NCI-H2227 treated with DMSO at 0.1 percent for 48 hours (cell line): Measurements from ENCODE around the gene PBX1.
A peak's percentile ranks its signal among the peaks of the same experiment; 100 is the strongest.
"Not testable (repeated sequence)": the region's sequence is repeated elsewhere in the genome, so short reads cannot be mapped to it uniquely, and the experiment has no call there.

ENCODE experiments used
- DNase-seq: peaks from one replicate; lab custom pipeline; 2025; lab: John Stamatoyannopoulos, UW

Gene PBX1

GRCh38 chr1:164558461-164559341 lies at the start of gene PBX1:
Gene PBX1 (plus strand): TSS chr1:164559184.
- peak; percentile 97 for DNase-seq

DNA sequence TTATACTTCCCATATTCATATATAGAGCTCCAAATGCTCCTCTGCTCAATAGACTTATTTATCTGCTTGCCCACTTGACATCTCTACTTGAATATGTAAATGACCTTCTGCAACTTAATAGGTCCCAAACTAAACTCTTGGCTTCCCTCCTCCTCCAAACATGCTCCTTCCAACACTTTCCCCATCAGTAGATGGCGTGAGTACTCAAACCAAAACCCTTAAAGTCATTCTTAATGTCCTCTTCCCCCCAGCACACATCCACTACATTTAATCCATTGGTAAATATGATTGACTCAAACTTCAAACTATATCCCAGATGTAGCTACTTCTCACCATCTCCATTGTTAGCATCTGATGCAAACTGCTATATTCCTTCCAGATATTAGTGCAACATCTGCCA lies 48.5 kb upstream of the PBX1 start:
- DNase-seq: no peak

DNA sequence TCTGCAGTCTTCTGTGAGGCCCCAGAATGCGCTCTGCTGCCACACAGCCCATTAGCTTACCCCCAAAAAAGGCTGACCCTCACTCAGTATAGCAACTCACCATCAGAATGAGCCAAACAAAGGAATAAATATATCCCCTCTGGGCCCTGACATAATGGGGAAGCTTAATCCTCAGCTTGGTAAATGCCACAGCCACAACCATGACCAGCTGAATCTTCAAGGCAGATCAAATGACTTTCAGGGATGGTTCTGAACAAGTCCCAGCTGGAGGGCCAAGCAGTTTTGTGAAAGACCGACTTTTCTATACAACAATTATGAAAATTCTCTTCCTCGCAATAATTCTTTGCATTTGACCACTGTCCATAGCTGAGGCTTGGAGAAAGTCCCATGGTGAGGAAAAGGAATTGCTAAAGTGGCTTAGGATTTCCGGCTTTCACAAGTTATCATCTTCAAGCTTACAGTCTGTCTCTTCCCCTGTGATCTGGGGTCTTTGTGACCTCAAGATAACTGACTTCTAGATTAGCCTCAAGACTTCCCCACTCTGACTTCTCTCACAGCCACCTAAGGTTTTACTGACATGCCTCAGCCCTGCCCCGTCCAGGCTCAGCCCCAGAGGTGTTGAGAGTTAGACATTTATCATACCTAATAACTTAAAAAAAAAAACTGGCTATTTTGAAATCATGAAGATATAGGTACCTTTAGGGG lies 47.8 kb upstream of the PBX1 start:
- no peak for DNase-seq

GRCh38 chr1:164515231-164515630 lies 43.8 kb upstream of the PBX1 start:
- no peak for DNase-seq

DNA sequence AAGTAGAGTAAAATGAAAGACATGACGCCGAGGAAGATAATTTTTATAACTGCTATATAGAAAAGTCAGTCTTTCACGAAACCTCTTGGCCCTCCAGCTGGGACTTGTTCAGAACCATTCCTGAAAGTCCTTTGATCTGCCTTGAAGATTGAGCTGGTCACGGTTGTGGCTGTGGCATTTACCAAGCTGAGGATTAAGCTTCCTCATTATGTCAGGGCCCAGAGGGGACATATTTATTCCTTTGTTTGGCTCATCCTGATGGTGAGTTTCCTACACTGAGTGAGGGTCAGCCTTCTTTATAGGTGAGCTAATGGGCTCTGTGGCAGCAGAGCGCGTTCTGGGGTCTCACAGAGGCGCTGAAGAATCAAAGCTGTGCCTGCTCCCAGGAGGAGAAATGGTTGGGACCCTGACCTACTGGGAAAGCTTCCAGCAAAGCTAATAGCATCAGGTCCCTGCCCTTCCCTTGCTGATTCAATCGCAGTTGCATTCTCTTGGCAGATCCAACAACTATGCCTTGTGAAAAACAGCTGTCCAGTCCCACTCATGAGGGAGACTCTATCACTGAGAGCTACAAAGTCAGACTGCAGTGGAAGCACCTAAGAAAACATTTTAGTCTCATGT lies 43.2 kb upstream of the PBX1 start:
- DNase-seq: no peak

DNA sequence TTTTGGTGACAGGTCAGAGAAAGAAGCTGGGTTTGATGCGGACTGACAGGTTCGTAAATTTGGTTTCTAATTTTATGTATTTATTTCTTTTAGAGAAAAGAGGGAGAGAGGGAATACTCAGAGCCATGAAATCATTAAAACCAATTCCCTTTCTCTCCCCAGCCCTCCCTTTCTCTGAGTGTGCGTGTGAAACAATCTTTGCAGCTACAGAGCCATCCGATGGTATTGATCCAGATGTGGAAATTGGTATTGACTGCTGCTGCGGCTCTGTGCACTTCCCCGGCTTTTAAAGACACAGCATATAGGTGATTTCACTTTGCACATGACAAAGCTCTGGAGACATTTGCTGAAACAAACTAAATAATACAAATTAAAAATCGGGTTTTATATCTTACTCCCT lies 42.4 kb upstream of the PBX1 start:
- DNase-seq: no peak

DNA sequence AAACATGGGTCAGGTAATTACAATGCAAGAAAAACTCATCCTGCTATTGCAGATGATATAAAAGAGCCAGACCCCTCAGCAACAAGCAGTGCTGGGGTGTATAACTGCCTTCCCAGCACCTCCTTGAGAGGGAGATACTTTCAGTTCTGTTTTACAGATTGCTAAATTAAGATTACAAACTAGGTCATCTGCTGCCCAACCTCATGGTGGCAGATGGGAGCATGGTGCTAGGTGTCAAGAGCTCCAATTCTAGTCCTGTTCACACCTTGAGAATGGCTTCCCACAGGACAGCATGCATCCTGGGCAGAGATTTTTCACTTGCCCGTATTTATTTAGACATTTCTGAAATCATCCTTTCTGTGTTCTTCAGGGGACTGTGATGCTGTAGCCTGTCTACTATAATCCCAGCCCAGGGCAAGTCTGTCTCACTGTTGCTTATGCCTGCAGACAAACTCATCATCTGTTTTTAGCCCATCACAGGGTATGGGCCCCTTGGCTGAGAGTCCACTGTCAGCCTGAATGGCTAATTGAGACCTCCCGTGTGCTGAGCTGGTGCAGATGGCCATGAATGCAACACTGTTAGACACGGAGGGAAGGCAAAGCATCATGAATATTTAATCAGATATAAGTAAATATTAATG lies 40.2 kb upstream of the PBX1 start:
- no peak for DNase-seq

GRCh38 chr1:164519426-164519825 lies 39.6 kb upstream of the PBX1 start:
- no peak for DNase-seq

DNA sequence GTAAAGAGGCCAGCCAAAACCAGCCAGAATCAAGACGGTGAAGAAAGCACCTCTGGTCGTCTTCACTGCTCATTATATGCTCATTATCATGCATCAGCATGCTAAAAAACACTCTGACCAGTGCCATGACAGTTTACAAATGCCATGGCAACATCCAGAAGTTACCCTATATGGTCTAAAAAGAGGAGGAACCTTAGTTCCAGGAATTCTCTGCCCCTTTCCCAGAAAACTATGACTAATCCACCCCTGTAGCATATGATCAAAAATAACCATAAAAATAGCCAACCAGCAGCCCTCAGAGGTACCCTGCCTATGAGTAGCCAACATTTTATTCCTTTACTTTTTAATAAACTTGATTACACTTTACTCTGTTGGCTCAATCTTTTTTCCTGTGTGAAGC lies 34.2 kb upstream of the PBX1 start:
- no peak for DNase-seq

GRCh38 chr1:164534863-164535610 lies 23.9 kb upstream of the PBX1 start:
- no peak for DNase-seq

GRCh38 chr1:164552463-164552988 lies 6.5 kb upstream of the PBX1 start:
- not testable (repeated sequence) for DNase-seq

GRCh38 chr1:164557270-164557669 lies 1.7 kb upstream of the PBX1 start:
- DNase-seq: no peak

DNA sequence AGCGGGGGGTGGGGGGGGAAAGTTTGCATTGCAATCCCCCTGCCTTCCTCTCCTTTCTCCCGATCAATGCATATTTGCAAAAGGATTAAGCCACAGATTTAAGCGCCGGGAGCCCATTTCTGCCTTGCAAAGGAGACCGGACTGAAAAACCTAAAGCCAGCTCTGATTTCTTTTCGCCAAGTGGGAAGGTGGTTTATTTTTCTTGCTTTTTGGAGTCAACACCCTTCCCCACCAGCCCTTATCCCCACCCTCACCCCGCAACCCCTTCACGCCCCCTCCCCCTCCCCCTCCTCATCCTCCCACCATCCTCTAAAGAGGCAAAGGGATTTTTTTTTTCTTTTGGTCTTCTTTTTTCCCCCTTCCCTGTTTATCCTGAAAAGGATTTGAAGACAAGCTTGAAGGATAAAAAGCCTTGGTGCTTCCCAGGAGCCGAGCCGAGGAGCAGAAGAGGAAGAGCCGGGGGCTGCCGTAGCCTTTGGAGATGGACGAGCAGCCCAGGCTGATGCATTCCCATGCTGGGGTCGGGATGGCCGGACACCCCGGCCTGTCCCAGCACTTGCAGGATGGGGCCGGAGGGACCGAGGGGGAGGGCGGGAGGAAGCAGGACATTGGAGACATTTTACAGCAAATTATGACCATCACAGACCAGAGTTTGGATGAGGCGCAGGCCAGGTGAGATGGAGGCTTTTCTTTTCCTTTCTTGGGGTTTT lies 513 bp downstream of the PBX1 start:
- peak; percentile 78 for DNase-seq

- no peak for DNase-seq
Measured at GRCh38 chr1:164560121-164560541, 1.1 kb downstream of the PBX1 start.

- DNase-seq: no peak
Measured at GRCh38 chr1:164560556-164560955, 1.6 kb downstream of the PBX1 start.

DNA sequence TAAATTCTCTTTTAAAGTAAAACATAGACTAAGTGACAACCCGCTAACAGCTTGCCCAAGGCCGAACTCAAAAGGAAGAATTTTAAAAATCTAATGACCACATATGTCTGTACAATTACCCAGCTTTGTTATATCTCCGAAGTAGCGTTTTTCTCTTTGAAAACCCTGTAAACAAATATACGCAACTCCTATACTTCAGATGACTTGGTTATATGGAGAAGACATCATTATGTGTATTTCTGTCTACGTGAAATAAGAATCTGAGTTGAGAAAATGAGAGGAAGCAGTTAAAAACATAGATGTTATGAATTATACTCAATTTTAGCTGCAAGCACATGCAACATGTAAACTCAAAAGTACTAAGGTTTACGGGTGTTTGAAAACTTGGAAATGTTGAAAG lies 2.0 kb downstream of the PBX1 start:
- DNase-seq: no peak

DNA sequence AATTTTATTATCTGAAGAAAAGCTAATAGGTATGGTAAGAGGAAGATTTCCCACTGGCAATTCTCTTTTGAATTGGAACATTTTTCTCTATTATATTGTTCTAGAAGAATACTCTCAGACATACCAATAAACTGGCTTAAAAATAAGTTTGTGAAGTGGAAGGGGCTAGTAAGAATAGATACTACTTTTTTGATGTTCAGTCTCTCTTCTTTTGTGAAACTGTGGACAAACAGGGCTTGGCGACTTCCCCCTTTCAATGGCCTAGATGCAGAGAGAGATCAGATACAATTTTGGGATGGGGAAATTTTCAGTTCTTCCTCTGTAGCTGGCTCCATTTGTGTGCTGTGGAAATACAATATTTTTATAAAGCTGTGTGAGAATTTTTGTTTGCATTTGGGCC lies 2.5 kb downstream of the PBX1 start:
- DNase-seq: no peak

DNA sequence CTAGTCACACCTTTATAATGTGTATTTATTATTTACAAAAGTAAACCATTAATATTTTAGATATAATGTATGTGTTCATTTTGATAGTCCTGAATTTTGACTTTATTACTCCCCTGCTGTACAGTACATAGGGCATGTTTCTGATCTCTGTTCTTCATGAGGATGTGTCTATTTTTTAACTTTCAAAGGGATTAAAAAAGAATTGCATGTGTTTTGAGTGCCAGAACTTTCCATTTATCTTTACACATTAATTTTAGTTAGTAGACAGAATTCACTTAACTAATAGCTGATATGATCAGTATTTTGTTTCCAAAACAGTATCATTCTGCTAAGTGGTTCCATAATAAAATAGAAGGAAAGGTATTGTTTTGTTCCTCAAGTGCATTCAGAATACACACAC lies 3.1 kb downstream of the PBX1 start:
- DNase-seq: no peak

GRCh38 chr1:164562511-164562910 lies 3.5 kb downstream of the PBX1 start:
- peak; percentile 19 for DNase-seq

GRCh38 chr1:164562947-164563520 lies 4.0 kb downstream of the PBX1 start:
- DNase-seq: no peak
